ENCODE measurements around the gene CPAMD8.
"Not testable (repeated sequence)": the region's sequence is repeated elsewhere in the genome, so short reads cannot be mapped to it uniquely, and the experiment has no call there.

Gene CPAMD8

GRCh38 chr19:16982586-16982985 is 44.0 kb downstream of the CPAMD8 start:
- H3K4me1 ChIP-seq (ENCODE audit: control extremely low read depth in 1 of 4, control insufficient read depth in 4 of 4, insufficient read depth in 4 of 4, low read length in 3 of 4); H3K4me3 ChIP-seq (ENCODE audit: control insufficient read depth in 1 of 7, extremely low read depth in 1 of 7, insufficient read depth in 4 of 7, low read depth in 2 of 7, low read length in 6 of 7); H3K36me3 ChIP-seq (ENCODE audit: control insufficient read depth in 4 of 4, insufficient read depth in 4 of 4, low read length in 3 of 4); DNase-seq; POLR2A ChIA-PET; CTCF ChIA-PET; H3K27ac ChIP-seq (ENCODE audit: insufficient read depth in 1 of 2, low read depth in 1 of 2, low read length in 2 of 2, poor library complexity in 1 of 2, severe bottlenecking in 2 of 2); H3K9me3 ChIP-seq (ENCODE audit: control extremely low read depth in 1 of 5, control insufficient read depth in 4 of 5, insufficient read depth in 2 of 5, low read depth in 1 of 5, low read length in 4 of 5); H3K27me3 ChIP-seq (replicated peaks in 2 of 5; ENCODE audit: control insufficient read depth in 4 of 5, insufficient read depth in 5 of 5, low read length in 4 of 5): not testable (repeated sequence)
- WGBS (ENCODE audit: insufficient coverage), result 86% methylated on average over 1 of the region's 2 CpGs

GRCh38 chr19:16978839-16979802 is 47.5 kb downstream of the CPAMD8 start:
- Histone ChIP-seq H3K27ac (ENCODE audit: insufficient read depth in 1 of 2, low read depth in 1 of 2, low read length in 2 of 2, poor library complexity in 1 of 2, severe bottlenecking in 2 of 2) (no peak overlapping the region), H3K27me3 (replicated peaks in 2 of 5; ENCODE audit: control insufficient read depth in 4 of 5, insufficient read depth in 5 of 5, low read length in 4 of 5) (peaks cover 0 to 5% (median 0%) of the 10 kb centered on the region in 5 experiments), H3K4me3 (ENCODE audit: control insufficient read depth in 1 of 7, extremely low read depth in 1 of 7, insufficient read depth in 4 of 7, low read depth in 2 of 7, low read length in 6 of 7) (no peak overlapping the region), H3K36me3 (ENCODE audit: control insufficient read depth in 4 of 4, insufficient read depth in 4 of 4, low read length in 3 of 4) (no peaks in the 10 kb centered on the region), H3K4me1 (ENCODE audit: control extremely low read depth in 1 of 4, control insufficient read depth in 4 of 4, insufficient read depth in 4 of 4, low read length in 3 of 4) (no peaks in the 10 kb centered on the region), H3K9me3 (ENCODE audit: control extremely low read depth in 1 of 5, control insufficient read depth in 4 of 5, insufficient read depth in 2 of 5, low read depth in 1 of 5, low read length in 4 of 5) (peaks cover 0 to 5% (median 0%) of the 10 kb centered on the region in 5 experiments)
- CTCF ChIA-PET, result no interaction called here
- no peak for DNase-seq
- WGBS (ENCODE audit: insufficient coverage), result no CpG with 5 or more reads among the region's 1 CpG
- POLR2A ChIA-PET, result no interaction called here

DNA sequence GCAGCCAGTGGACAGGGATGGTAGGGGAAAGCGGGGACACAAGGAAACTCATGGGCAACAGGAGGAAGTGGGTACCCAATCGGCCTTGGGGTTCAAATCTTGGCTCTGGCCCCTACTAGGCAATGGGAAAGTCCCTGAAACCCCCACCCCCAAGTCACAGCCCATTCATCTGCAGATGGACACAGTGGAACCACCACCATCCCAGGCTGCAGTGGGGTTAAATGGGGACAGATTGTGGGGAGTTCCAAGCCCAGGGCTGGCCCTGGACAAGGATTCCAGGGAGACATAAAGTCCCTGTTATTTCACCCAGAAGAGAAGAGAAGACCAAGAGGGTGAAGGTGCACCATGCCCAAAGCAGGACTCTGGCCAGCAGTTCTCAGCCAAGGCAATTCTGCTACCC is 48.5 kb downstream of the CPAMD8 start:
- Histone ChIP-seq H3K36me3 (ENCODE audit: control insufficient read depth in 4 of 4, insufficient read depth in 4 of 4, low read length in 3 of 4) (no peaks in the 10 kb centered on the region), H3K9me3 (ENCODE audit: control extremely low read depth in 1 of 5, control insufficient read depth in 4 of 5, insufficient read depth in 2 of 5, low read depth in 1 of 5, low read length in 4 of 5) (no peaks in the 10 kb centered on the region), H3K4me1 (ENCODE audit: control extremely low read depth in 1 of 4, control insufficient read depth in 4 of 4, insufficient read depth in 4 of 4, low read length in 3 of 4) (no peaks in the 10 kb centered on the region), H3K27ac (ENCODE audit: insufficient read depth in 1 of 2, low read depth in 1 of 2, low read length in 2 of 2, poor library complexity in 1 of 2, severe bottlenecking in 2 of 2) (no peak overlapping the region), H3K4me3 (ENCODE audit: control insufficient read depth in 1 of 7, extremely low read depth in 1 of 7, insufficient read depth in 4 of 7, low read depth in 2 of 7, low read length in 6 of 7) (no peak overlapping the region), H3K27me3 (replicated peaks in 2 of 5; ENCODE audit: control insufficient read depth in 4 of 5, insufficient read depth in 5 of 5, low read length in 4 of 5) (peaks cover 0 to 5% (median 0%) of the 10 kb centered on the region in 5 experiments)
- CTCF ChIA-PET, result no interaction called here
- POLR2A ChIA-PET, result no interaction called here
- 80% methylated on average over 1 of the region's 2 CpGs for WGBS (ENCODE audit: insufficient coverage)
- no peak for DNase-seq

- Histone ChIP-seq H3K36me3 (ENCODE audit: control insufficient read depth in 4 of 4, insufficient read depth in 4 of 4, low read length in 3 of 4) (no peaks in the 10 kb centered on the region), H3K4me3 (ENCODE audit: control insufficient read depth in 1 of 7, extremely low read depth in 1 of 7, insufficient read depth in 4 of 7, low read depth in 2 of 7, low read length in 6 of 7) (no peak overlapping the region), H3K9me3 (ENCODE audit: control extremely low read depth in 1 of 5, control insufficient read depth in 4 of 5, insufficient read depth in 2 of 5, low read depth in 1 of 5, low read length in 4 of 5) (no peaks in the 10 kb centered on the region), H3K27me3 (replicated peaks in 2 of 5; ENCODE audit: control insufficient read depth in 4 of 5, insufficient read depth in 5 of 5, low read length in 4 of 5) (peaks cover 0 to 5% (median 0%) of the 10 kb centered on the region in 5 experiments), H3K27ac (ENCODE audit: insufficient read depth in 1 of 2, low read depth in 1 of 2, low read length in 2 of 2, poor library complexity in 1 of 2, severe bottlenecking in 2 of 2) (no peak overlapping the region), H3K4me1 (ENCODE audit: control extremely low read depth in 1 of 4, control insufficient read depth in 4 of 4, insufficient read depth in 4 of 4, low read length in 3 of 4) (no peaks in the 10 kb centered on the region)
- ChIA-PET CTCF (no interaction called here), POLR2A (no interaction called here)
- WGBS (ENCODE audit: insufficient coverage), result 93% methylated on average over 9 of the region's 15 CpGs
- no peak for DNase-seq
These were observed 49.3 kb downstream of the CPAMD8 start for GRCh38 chr19:16977306-16977705.

DNA sequence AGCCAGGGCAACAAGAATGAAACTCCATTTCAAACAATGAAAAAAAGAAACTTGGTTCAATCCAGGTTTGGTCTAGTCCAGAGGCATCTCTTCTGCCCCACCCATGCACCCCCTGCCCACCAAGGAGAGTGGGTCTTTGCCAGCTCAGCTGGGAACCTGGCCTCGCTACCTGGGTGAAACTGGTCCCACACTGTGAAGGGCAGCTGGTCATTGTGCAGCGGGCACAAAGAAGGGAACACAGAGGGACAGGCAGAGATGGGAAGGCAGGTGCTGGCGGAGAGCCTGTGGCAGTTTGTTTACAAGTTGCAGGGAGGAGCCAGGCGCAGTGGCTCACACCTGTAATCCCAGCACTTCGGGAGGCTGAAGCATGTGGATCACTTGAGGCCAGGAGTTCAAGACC is 50.2 kb downstream of the CPAMD8 start:
- no peaks in the 10 kb centered on the region for H3K36me3 ChIP-seq (ENCODE audit: control insufficient read depth in 4 of 4, insufficient read depth in 4 of 4, low read length in 3 of 4)

DNA sequence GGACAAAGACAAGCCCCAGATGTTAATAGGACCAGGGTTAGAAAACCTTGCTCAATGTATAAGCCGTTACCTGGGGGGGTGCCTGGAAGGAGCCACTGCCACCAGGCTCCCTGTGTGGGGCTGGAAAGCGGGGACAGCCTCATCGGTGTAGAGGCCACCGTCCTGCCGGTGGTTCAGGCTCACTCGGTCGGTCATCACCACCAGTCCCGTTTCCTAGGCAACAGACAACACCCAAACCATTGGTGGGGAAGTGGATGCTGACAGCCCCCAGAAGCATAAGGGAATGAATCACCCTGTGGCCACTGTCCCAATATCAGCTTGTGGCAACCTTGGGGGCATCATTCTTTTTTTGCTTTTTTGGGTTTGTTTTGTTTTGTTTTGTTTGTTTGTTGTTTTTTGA is 55.8 kb downstream of the CPAMD8 start:
- no peak overlapping the region for H3K27ac ChIP-seq (ENCODE audit: insufficient read depth in 1 of 2, low read depth in 1 of 2, low read length in 2 of 2, poor library complexity in 1 of 2, severe bottlenecking in 2 of 2)
- no peak for DNase-seq
- H3K27me3 ChIP-seq (replicated peaks in 2 of 5; ENCODE audit: control insufficient read depth in 4 of 5, insufficient read depth in 5 of 5, low read length in 4 of 5), result no peaks in the 10 kb centered on the region
- 92% methylated on average over 8 of the region's 8 CpGs for WGBS (ENCODE audit: insufficient coverage)
- no peaks in the 10 kb centered on the region for H3K36me3 ChIP-seq (ENCODE audit: control insufficient read depth in 4 of 4, insufficient read depth in 4 of 4, low read length in 3 of 4)
- no peaks in the 10 kb centered on the region for H3K4me1 ChIP-seq (ENCODE audit: control extremely low read depth in 1 of 4, control insufficient read depth in 4 of 4, insufficient read depth in 4 of 4, low read length in 3 of 4)
- CTCF ChIA-PET, result no interaction called here
- peaks cover 0 to 11% (median 10%) of the 10 kb centered on the region in 5 experiments for H3K9me3 ChIP-seq (ENCODE audit: control extremely low read depth in 1 of 5, control insufficient read depth in 4 of 5, insufficient read depth in 2 of 5, low read depth in 1 of 5, low read length in 4 of 5)
- POLR2A ChIA-PET, result no interaction called here
- H3K4me3 ChIP-seq (ENCODE audit: control insufficient read depth in 1 of 7, extremely low read depth in 1 of 7, insufficient read depth in 4 of 7, low read depth in 2 of 7, low read length in 6 of 7), result no peak overlapping the region

More for the DNA sequence above, 50.2 kb downstream of the CPAMD8 start:
- H3K27ac ChIP-seq (ENCODE audit: insufficient read depth in 1 of 2, low read depth in 1 of 2, low read length in 2 of 2, poor library complexity in 1 of 2, severe bottlenecking in 2 of 2), result no peak overlapping the region
- CTCF ChIA-PET, result no interaction called here
- H3K9me3 ChIP-seq (ENCODE audit: control extremely low read depth in 1 of 5, control insufficient read depth in 4 of 5, insufficient read depth in 2 of 5, low read depth in 1 of 5, low read length in 4 of 5), result no peaks in the 10 kb centered on the region
- H3K4me3 ChIP-seq (ENCODE audit: control insufficient read depth in 1 of 7, extremely low read depth in 1 of 7, insufficient read depth in 4 of 7, low read depth in 2 of 7, low read length in 6 of 7), result no peak overlapping the region
- POLR2A ChIA-PET, result no interaction called here
- peaks cover 0 to 5% (median 0%) of the 10 kb centered on the region in 5 experiments for H3K27me3 ChIP-seq (replicated peaks in 2 of 5; ENCODE audit: control insufficient read depth in 4 of 5, insufficient read depth in 5 of 5, low read length in 4 of 5)
- WGBS (ENCODE audit: insufficient coverage), result 95% methylated on average over 4 of the region's 5 CpGs
- no peaks in the 10 kb centered on the region for H3K4me1 ChIP-seq (ENCODE audit: control extremely low read depth in 1 of 4, control insufficient read depth in 4 of 4, insufficient read depth in 4 of 4, low read length in 3 of 4)
- DNase-seq, result no peak

- Histone ChIP-seq H3K9me3 (ENCODE audit: control extremely low read depth in 1 of 5, control insufficient read depth in 4 of 5, insufficient read depth in 2 of 5, low read depth in 1 of 5, low read length in 4 of 5) (peaks cover 0 to 11% (median 10%) of the 10 kb centered on the region in 5 experiments), H3K4me3 (ENCODE audit: control insufficient read depth in 1 of 7, extremely low read depth in 1 of 7, insufficient read depth in 4 of 7, low read depth in 2 of 7, low read length in 6 of 7) (no peak overlapping the region), H3K27me3 (replicated peaks in 2 of 5; ENCODE audit: control insufficient read depth in 4 of 5, insufficient read depth in 5 of 5, low read length in 4 of 5) (no peaks in the 10 kb centered on the region), H3K36me3 (ENCODE audit: control insufficient read depth in 4 of 4, insufficient read depth in 4 of 4, low read length in 3 of 4) (no peaks in the 10 kb centered on the region), H3K4me1 (ENCODE audit: control extremely low read depth in 1 of 4, control insufficient read depth in 4 of 4, insufficient read depth in 4 of 4, low read length in 3 of 4) (no peaks in the 10 kb centered on the region), H3K27ac (ENCODE audit: insufficient read depth in 1 of 2, low read depth in 1 of 2, low read length in 2 of 2, poor library complexity in 1 of 2, severe bottlenecking in 2 of 2) (no peak overlapping the region)
- WGBS (ENCODE audit: insufficient coverage), result no CpG with 5 or more reads among the region's 1 CpG
- POLR2A ChIA-PET, result interaction anchor here (0.6 kb wide), 1 partner anchor 139 kb away, joined by 4 read pairs; no protein-coding TSS in a partner anchor
- no peak for DNase-seq
- CTCF ChIA-PET, result no interaction called here
These were observed 57.5 kb downstream of the CPAMD8 start for GRCh38 chr19:16969135-16969534.
